Skeletal muscle cell (primary cell): ENCODE results near the gene MYO1G.
"Not testable (repeated sequence)": the region's sequence is repeated elsewhere in the genome, so short reads cannot be mapped to it uniquely, and the experiment has no call there.

ENCODE experiments used
- DNase-seq: peaks from one replicate; pipeline ENCODE4 v3.0.0-alpha.2; 2010; ENCODE audit warnings: low read depth
- H3K4me3 ChIP-seq: 2 replicates; pipeline ENCODE4 v1.5.1; 2011; ENCODE audit warnings: low read depth, mild to moderate bottlenecking, control low read depth, low read length, moderate library complexity

The MYO1G gene

DNA sequence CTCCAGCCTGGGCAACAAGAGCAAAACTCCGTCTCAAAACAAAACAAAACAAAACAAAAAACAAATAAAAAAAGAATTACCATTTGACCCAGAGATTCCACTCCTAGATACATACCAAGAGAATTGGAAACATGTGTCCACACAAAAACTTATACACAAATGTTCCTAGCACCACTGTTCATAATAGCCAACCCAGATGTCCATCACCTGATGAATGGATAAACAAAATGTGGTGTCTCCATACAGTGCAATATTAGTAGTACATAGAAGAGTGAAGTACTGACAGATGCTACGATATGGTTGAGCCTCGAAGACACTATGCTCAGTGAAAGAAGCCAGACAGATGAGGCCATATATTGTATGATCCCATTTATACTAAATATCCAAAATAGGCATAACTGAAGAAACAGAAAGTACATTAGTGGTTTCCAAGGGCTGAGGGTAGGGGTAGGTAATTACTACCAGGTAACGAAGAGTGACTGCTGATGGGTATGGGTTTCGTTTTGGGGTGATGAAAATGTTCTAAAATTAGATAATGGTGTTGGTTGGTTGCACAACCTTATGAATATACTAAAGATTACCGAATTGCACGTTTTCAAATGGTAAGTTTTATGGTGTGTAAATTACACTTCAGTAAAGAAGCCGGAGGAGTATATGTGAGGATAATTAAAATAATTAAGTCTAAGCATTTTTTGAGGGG, 20.0 kb downstream of the MYO1G start:
- DNase-seq = no peak
- H3K4me3 ChIP-seq = no peak overlapping the region

DNA sequence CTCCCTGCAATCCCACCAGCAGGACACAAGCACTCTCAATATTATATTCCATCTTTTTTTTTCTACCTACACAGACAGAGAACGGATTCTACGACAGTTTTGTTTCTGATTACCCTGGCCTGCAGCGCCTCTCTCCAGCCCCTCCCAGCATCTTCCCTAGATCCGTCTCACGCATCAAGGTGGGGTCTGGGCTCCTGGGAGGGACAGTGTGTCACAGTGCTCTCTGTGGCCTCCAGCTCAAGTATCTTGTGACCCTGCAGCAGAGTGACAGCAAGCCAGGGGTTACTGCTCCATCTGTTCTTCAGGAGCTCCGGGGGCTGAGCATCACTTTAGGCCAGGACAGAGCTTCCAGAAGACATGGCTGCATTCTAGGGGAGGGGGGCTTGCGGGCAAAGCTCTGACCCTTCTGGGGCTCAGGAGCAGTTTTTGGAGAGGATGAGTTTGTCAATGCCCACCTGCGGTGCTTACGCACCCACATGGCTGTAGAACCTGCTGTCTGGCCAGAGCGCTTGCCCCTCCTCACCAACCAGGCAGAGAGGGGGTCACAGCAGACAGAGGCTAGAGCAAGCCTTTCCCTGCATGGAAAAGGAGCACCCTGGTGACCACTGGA, 22.6 kb downstream of the MYO1G start:
- DNase-seq = no peak
- H3K4me3 ChIP-seq = no peak overlapping the region

DNA sequence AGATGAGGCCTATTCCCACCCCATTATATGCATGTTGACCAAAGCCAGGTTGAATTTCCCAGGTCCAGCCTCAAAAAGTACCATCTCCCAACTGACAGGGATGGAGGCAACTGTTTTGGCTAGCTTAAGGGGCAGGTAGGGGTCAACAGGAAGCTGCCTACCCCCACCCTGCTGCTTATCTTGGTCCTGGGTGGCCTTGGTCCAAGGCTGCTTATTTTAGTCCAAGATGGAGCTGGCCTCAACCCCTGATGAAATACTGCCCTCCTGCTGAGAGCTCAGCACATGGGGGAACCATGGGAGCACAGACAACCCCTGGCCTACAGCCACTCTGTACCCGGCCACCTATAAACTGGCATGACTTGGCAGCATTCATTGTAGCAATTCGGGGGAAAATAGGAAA, 23.1 kb downstream of the MYO1G start:
- H3K4me3 ChIP-seq = no peak overlapping the region
- DNase-seq = no peak

DNA sequence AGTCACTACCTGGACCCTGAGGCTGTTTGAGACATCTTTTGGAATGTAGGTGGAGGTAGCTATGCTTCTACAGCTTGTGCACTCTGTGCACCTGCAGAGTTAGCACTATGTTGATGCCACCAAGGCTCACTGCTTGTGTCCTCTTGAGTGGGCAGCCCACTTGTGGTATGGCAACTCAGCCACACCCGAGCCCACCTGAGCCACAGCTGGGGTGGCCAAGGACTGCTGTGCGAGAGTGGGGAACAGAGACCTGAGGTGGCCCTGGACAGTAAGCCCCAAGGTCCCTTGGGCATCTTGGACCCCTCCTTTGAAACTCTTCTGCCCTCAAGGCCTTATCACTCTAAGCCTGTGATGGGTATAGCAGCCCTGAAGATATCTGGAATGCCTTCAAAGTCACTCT, 25.7 kb downstream of the MYO1G start:
- H3K4me3 ChIP-seq = no peak overlapping the region
- no peak for DNase-seq

DNA sequence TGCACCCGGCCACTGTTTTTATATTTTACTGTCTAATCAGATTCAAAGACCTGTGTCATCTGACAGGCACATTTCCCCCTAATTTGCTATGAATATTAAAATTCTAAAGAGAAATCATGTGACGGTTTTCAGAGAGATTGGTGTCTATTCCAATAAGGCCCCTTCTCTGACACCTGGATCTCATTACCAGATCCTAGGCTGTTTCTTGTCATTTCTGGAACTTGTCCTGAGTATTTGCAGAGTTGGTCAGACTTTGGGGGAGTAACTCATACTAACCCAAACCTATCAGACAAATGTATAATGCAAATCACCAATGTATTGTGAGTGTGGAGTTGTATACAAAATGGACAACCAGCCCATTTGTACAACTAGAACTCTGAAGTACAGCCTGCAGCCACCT, 29.5 kb downstream of the MYO1G start:
- DNase-seq = no peak
- no peak overlapping the region for H3K4me3 ChIP-seq

DNA sequence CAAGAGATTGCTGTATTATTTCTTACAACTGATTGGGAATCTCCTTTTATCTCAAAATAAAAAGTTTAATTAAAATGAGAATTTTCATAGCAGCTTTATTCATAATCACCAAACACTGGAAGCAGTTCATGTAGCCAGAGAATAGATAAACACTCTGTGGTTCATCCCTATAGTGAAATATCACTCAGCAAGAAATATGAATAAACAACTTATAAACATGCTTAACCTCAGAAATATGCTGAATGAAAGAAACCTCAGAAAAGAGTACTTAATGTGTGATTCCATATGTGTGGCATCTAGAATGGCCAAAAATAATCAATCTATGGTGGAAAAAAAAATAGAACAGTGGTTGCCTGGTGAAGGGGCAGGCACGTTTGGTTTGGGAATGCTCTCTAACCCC, 33.3 kb downstream of the MYO1G start:
- no peak overlapping the region for H3K4me3 ChIP-seq
- DNase-seq = no peak

DNA sequence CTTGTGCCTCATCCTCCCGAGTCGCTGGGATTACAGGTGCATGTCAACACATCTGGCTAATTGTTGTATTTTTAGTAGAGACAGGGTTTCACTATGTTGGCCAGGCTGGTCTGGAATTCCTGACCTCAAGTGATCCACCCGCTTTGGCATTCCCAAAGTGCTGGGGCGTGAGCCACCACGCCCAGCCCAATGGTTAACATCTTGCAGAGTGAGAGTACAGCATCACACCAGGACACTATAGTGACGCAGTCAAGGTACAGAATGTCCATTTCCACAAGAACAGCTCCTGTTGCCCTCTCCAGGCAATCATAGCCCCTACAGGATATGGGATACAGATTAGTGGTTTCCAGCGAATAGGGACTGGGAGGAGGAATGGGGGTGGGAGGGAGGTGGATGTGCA, 34.0 kb downstream of the MYO1G start:
- DNase-seq = no peak
- no peak overlapping the region for H3K4me3 ChIP-seq

DNA sequence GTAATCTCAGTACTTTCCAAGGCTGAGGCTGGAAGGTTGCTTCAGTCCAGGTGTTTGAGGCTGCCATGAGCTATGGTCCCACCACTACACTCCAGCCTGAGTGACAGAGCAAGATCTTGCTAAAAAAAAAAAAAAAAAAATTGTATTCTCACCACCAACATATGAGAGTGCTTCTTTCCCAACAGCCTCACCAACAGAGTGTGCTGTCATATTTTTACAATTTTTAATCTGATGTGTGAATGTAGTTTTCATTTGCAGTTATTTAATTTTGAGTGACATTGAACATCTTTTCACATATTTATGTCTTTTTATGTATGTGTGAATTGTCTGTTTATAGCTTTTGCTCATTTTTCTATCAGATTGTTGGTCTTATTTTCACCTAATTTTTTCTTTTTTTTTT, 35.2 kb downstream of the MYO1G start:
- no peak for DNase-seq
- no peak overlapping the region for H3K4me3 ChIP-seq

DNA sequence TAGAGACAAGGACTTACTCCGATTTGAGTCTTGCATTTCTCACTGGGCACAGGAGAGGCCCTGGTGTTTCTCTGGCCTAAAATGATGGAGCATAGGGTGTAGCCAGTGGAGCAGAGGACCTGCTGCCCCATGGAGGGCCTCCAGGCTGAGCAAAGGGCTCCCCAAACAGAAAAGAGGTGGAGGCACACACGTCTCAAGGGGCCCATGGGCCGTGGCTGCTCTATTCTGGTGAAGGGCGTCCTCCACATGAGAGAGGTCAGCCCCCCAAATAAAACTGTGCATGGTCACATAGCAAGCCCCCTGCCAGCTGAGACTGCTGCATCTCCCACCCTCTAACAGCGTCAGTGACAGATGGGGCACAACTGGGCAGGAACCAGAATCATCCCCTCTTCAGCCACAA, 41.4 kb downstream of the MYO1G start:
- no peak for DNase-seq
- no peak overlapping the region for H3K4me3 ChIP-seq

DNA sequence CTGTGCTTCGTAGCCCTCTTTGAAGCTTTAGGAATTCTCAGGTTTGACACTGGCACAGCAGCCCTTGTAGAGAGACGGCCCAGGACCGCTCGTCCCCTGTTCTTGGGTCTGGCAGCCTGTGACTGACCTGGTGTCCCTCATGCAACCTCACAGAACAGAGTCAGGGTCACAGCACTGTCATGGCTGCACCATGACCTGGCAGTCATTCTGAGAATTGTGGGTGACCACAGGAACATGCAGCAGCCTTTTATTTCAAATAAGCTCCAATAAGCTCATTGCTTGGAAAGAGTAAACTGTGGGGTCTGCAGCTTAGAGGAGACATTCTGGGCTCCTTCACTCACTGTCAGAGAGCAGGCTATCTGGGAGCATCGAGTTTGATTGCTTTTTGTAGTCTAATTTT, 42.5 kb downstream of the MYO1G start:
- no peak overlapping the region for H3K4me3 ChIP-seq
- DNase-seq = no peak

DNA sequence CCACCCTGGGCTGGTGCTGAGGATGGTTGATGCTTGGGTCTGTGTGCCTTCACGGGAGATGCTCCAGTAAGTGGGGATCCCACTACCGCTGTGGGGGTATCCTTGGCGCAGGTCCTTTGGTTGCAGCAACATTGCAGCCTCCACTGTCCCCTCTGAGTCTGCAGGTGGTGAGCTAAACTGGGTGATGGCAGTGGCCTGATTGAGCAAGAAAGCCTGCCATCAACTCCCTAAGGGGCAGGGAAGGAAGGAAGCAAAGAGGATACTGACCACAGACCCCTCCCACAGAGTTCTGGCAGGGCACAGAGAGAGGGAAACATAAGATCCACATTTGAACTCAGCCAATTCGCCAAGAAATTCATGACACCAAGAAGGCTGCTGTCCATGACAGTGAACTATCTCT, 43.2 kb downstream of the MYO1G start:
- DNase-seq = no peak
- no peak overlapping the region for H3K4me3 ChIP-seq

DNA sequence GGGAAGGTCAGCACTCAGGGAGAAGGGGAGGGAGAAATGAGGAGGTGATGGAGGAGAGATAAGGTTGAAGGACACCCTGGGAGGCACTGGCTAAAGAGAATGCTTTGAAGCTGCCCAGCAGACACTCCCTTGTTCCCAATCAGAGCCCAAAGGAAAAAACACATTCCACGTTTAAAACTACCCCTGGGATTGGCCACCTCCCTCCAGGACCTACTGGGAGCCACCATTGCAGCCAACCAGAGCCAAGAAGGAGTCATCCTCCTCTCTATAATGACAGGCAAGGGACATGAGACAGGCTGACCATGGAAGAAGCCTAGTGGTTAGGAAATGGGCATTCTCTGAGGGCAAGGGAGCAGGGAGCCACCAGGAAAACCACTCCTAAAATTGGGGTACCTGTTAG, 43.8 kb downstream of the MYO1G start:
- no peak for DNase-seq
- H3K4me3 ChIP-seq = no peak overlapping the region

DNA sequence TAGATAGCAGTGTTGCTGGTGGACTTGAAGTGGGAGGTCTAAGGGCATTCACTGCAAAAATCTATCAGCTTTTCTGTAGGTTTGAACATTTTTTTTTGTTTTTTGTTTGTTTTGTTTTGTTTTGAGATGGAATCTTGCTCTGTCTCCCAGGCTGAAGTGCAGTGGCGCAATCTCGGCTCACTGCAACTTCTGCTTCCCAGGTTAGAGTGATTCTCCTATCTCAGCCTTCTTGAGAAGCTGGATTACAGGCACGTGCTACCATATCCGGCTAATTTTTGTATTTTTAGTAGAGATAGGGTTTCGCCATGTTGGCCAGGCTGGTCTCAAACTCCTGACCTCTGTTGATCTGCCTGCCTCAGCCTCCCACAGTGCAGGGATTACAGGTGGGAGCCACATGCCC, 44.3 kb downstream of the MYO1G start:
- not testable (repeated sequence) for DNase-seq, H3K4me3 ChIP-seq

DNA sequence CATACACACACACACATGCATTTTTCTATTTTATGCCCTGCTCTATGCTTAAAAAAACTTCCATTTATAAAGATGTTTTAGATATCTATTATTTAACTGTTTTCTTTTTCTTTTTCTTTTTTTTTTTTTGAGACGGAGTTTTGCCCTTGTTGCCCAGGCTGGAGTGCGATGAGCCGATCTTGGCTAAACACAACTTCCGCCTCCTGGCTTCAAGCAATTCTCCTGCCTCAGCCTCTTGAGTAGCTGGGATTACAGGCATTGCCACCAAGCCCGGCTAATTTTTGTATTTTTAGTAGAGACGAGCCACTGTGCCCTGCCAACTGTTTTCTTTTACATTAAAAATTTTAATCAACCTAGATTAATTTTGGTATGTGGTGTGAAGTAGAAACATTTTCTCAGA, 47.9 kb downstream of the MYO1G start:
- no peak overlapping the region for H3K4me3 ChIP-seq
- DNase-seq = no peak

DNA sequence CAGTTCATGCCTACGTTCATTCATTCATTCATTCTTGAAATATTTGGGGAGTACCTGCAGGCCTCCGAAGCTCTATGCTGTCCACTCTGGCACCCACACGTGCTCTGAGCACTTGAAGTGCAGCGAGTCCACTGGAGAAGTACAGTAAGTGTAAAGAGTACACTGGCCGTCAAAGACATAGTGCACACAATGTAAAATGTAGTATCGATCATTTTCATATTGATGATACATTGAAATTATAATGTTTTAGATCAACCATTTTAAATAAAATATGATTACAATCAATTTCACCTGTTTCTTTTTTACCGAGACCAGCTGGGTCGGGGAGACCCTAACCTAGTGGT, 56.5 kb downstream of the MYO1G start:
- H3K4me3 ChIP-seq = no peak overlapping the region
- no peak for DNase-seq

DNA sequence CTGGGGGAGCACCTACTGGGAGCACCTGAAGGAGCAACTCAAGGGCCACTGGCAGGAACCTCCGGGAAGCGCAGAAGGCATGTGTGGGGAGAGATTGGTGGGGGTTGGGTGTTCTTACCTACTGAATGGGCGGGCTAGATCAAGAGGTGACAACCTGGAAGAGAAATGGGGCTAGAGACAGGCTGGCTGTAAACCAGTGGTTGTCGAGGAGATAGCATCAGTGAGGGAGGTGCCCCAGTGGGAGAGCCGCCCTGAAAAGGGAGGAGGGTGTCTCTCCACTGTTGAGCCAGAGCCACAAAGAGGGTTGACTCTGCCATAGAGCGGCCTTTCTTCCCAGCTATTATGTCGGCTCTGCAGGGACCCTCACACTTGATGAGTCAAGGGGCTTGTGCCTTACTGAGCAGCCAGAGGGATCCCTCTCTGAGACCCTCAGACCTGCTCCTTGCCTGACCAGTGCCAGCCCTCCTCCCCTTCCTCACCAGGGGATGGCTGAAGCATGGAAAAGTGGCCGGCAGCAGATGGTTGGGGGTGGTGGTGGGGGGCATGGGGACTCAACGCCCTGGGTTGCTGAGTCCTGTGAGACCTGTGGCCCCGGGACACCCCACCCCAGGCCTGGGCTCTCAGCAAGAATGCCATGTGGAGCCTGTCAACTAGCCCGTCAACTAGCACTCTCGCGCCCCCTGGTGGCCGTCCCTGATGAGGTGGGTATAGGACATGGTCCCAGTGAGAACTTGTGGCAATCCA, 57.0 kb downstream of the MYO1G start:
- no peak overlapping the region for H3K4me3 ChIP-seq
- peak; percentile 11 for DNase-seq

DNA sequence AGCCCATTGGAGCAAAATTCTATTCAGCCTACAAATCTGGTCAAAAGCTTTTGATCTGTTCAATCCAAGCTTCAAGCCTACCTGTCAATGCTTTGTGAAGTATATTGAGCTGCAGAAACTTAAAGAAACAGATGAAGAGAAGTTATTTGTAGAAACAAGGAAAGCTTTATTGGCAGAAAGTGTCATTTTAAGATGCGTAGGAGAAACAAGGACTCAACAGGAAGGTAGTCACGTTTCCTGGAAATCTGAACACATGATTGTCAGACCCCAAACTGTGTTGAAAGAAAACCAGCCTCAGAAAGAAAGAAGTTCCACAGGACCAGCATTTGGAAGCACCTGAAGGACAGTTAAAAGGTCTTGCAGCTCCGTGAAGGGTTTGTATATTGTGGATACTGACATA, 58.7 kb downstream of the MYO1G start:
- DNase-seq = no peak
- H3K4me3 ChIP-seq = no peak overlapping the region

DNA sequence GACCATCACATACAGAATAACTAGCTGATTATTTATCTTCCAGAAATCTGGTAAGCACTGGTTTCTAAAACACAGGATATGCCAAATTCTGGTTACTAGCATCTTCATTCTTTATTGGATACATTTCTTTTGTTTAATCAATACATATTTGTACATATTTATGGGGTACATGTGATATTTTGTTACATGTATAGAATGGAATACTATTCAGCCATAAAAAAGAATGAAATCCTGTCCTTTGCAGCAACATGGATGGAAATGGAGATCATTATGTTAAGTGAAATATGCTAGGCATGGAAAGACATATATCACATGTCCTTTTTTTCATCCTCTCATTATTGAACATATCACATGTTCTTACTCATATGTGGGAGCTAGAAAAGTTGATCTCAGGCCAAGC, 60.8 kb downstream of the MYO1G start:
- no peak for DNase-seq

DNA sequence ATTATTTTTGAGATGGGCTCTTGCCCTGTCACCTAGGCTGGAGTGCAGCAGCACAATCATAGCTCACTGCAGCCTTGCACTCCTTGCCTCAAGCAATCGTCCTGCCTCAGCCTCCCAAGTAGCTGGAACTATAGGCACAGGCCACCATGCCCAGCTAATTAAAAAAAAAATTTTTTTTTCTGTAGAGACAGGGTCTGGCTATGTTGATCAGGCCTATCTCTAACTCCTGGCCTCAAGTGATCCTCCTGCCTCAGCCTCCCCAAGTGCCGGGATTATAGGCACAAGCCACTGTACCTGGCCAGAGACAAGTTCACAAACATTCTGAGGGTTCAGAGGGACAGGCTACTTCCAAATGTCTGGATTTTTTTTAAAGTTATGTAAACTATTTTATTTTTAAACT, 61.4 kb downstream of the MYO1G start:
- no peak overlapping the region for H3K4me3 ChIP-seq
- DNase-seq = no peak

More for the DNA sequence above, 60.8 kb downstream of the MYO1G start:
- no peak overlapping the region for H3K4me3 ChIP-seq

DNA sequence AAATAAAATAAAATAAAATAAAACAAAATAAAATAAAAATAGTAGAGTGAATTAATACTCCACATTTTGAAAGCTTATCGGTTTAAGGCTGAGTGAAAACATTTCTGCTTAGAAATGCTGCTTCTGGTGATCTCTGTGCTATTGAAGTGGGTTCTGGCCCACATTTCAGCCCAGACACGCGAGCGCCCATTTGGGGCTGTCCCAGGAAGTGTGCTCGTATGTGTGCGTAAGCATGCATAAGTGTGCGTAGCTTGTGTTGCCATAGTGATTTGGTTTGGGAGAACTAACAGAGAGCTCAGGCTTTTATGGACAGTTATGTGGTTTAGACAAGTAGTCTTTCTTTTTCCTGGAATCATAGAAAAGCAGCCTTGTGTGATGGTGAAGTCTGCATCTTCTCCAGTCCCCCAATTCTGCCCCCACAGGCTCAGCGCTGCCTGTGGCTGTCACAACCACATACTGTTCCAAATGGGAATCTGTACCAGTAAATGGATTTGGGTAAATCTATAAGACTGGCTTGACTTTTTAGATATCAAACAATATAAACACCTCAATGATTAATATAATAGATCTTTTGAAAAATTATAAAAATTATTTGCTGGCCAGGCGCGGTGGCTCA, 63.7 kb downstream of the MYO1G start:
- DNase-seq = no peak
- H3K4me3 ChIP-seq = no peak overlapping the region
